Measurements from ENCODE around the gene PPM1M. TPM values are rescaled to one million over a fixed set of nuclear protein-coding genes. Genes with fewer than 3 reads are reported as not detected.
A peak's percentile ranks its signal among the peaks of the same experiment; 100 is the strongest.

PPM1M gene
- total RNA-seq, 1 donor from 2014 or later, result 53.4 TPM

- no peaks in the 10 kb centered on the region for H3K27me3 ChIP-seq (ENCODE audit: low read depth)
- no peak overlapping the region for H3K4me3 ChIP-seq
- peaks cover 20% of the 10 kb centered on the region for H3K4me1 ChIP-seq
- H3K36me3 ChIP-seq, result peaks cover 36% of the 10 kb centered on the region
- TF ChIP-seq CTCF (IDR thresholded peaks at IDR 0.05), result no peak
- DNase-seq, result peak; percentile 40
- no peak overlapping the region for H3K27ac ChIP-seq
- no peak for ATAC-seq
- intact Hi-C loops (cut with DNase I), result no loop called here
- H3K9me3 ChIP-seq, result no peaks in the 10 kb centered on the region
Measured at GRCh38 chr3:52289747-52290595, 44.4 kb downstream of the PPM1M start.

- no peaks in the 10 kb centered on the region for H3K9me3 ChIP-seq
- ATAC-seq, result no peak
- peaks cover 20% of the 10 kb centered on the region for H3K4me1 ChIP-seq
- H3K36me3 ChIP-seq, result peaks cover 36% of the 10 kb centered on the region
- no peak for TF ChIP-seq CTCF (IDR thresholded peaks at IDR 0.05)
- intact Hi-C loops (cut with DNase I), result no loop called here
- no peak overlapping the region for H3K27ac ChIP-seq
- no peaks in the 10 kb centered on the region for H3K27me3 ChIP-seq (ENCODE audit: low read depth)
- H3K4me3 ChIP-seq, result no peak overlapping the region
- DNase-seq, result peak; percentile 34
Measured at GRCh38 chr3:52290596-52291507, 45.3 kb downstream of the PPM1M start.

- TF ChIP-seq CTCF (IDR thresholded peaks at IDR 0.05), result peak; percentile 50
- Histone ChIP-seq H3K36me3 (peaks cover 36% of the 10 kb centered on the region), H3K27me3 (ENCODE audit: low read depth) (no peaks in the 10 kb centered on the region), H3K9me3 (no peaks in the 10 kb centered on the region), H3K27ac (no peak overlapping the region), H3K4me1 (peaks cover 17% of the 10 kb centered on the region), H3K4me3 (no peak overlapping the region)
- DNase-seq (peak; percentile 32), ATAC-seq (no peak)
- intact Hi-C loops (cut with DNase I), result no loop called here
Measured at GRCh38 chr3:52291508-52292181, 46.1 kb downstream of the PPM1M start.

- H3K27ac ChIP-seq, result no peak overlapping the region
- ATAC-seq (no peak), DNase-seq (peak; percentile 33)
- TF ChIP-seq CTCF (IDR thresholded peaks at IDR 0.05), result no peak
- intact Hi-C loops (cut with DNase I), result no loop called here
- H3K36me3 ChIP-seq, result peaks cover 36% of the 10 kb centered on the region
- H3K9me3 ChIP-seq, result no peaks in the 10 kb centered on the region
- H3K4me1 ChIP-seq, result peaks cover 11% of the 10 kb centered on the region
- H3K27me3 ChIP-seq (ENCODE audit: low read depth), result no peaks in the 10 kb centered on the region
- H3K4me3 ChIP-seq, result no peak overlapping the region
Measured at GRCh38 chr3:52292247-52293065, 46.9 kb downstream of the PPM1M start.

Measured in lower lobe of right lung (tissue), 2 donors.